Colonic mucosa (tissue), 4 donors: ENCODE data around the gene RARA. TPM values are rescaled to one million over a fixed set of nuclear protein-coding genes. Genes with fewer than 3 reads are reported as not detected.
"Not testable (repeated sequence)": the region's sequence is repeated elsewhere in the genome, so short reads cannot be mapped to it uniquely, and the experiment has no call there.

ENCODE experiments used
- DNase-seq: peaks from one replicate; pipeline ENCODE4 v3.0.0-alpha.2; 2020
- H3K27ac ChIP-seq: fragments of 200-600 bp; one replicate; pipeline ENCODE4 v1.8.0; 2021
- H3K27me3 ChIP-seq: fragments of 200-600 bp; one replicate; pipeline ENCODE4 v1.8.0; 2021
- H3K36me3 ChIP-seq: fragments of 200-600 bp; one replicate; pipeline ENCODE4 v1.8.0; 2021
- H3K4me1 ChIP-seq: fragments of 200-600 bp; one replicate; pipeline ENCODE4 v1.8.0; 2021; ENCODE audit warnings: mild to moderate bottlenecking
- H3K4me3 ChIP-seq: fragments of 200-600 bp; one replicate; pipeline ENCODE4 v1.8.0; 2021
- H3K9ac ChIP-seq, 2 donors: one replicate each; pipeline ENCODE4 v1.7.0; 2013; ENCODE audit warnings: control low read depth in 2 of 2, low read depth in 2 of 2, low read length in 2 of 2
- H3K9me3 ChIP-seq: fragments of 200-600 bp; one replicate; pipeline ENCODE4 v1.8.0; 2021
- intact Hi-C: fragments of 100-400 bp; cut with DNase I; formaldehyde crosslinking; loops from one replicate; pipeline ENCODE4 v1.14.1; 2022
- total RNA-seq, 2 donors: library from RNA; stranded (reverse); fragmentation: NEBNext Ultra II Directional in 1 of 2; extraction: Animal tissue kit (Norgen Biotek cat#: 25700) in 1 of 2; gene quantifications; one replicate each; pipeline ENCODE4 v1.2.1, GENCODE V29; 2021
- TF ChIP-seq, protein P1 (sequence below): fragments of 200-600 bp; IDR thresholded peaks from one replicate; pipeline ENCODE4 v1.8.0; 2022; ENCODE audit warnings: antibody characterized with exemption, mild to moderate bottlenecking
- donor health status: healthy.
- donor health status: DM: no; HTN: no; CAD: no.
- donor health status: DM: no; HTN: no; CAD: no.

Gene RARA
- total RNA-seq, 2 donors from 2014 or later = 25.6 to 46.7 TPM

DNA sequence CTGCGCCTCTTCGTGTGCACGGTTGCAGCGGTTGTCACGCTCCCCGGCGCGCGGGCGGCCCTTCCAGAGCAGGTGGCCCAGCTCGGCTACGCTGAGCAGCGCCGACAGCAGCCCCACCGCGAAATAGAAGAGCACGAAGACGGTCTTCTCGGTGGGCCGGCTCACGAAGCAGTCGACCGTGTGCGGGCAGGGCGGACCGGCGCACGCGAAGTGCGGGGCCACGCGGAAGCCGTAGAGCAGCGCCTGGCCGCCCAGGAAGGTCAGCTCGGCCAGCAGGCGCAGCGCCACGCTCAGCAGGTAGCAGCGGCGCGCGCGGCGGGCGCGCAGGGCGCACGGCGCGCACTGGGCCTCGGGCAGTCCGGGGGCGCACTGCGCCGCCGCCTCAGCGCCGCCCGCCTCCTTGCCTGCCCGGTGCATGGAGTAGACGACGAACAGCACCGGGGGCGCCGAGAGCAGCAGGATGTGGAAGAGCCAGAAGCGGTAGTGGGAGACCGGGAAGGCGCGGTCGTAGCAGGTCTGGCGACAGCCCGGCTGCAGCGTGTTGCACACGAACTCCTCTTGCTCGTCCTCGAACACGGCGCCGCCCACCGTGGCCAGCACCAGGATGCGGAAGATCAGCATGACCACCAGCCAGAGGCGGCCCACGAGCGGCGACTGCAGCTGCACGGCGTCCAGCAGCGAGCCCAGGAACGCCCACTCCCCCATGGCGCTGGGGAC lies 54.3 kb downstream of the RARA start:
- no peak overlapping the region for H3K27ac ChIP-seq
- no peaks in the 10 kb centered on the region for H3K36me3 ChIP-seq
- peak overlapping the region; percentile 19 to 55 for H3K9ac ChIP-seq

DNA sequence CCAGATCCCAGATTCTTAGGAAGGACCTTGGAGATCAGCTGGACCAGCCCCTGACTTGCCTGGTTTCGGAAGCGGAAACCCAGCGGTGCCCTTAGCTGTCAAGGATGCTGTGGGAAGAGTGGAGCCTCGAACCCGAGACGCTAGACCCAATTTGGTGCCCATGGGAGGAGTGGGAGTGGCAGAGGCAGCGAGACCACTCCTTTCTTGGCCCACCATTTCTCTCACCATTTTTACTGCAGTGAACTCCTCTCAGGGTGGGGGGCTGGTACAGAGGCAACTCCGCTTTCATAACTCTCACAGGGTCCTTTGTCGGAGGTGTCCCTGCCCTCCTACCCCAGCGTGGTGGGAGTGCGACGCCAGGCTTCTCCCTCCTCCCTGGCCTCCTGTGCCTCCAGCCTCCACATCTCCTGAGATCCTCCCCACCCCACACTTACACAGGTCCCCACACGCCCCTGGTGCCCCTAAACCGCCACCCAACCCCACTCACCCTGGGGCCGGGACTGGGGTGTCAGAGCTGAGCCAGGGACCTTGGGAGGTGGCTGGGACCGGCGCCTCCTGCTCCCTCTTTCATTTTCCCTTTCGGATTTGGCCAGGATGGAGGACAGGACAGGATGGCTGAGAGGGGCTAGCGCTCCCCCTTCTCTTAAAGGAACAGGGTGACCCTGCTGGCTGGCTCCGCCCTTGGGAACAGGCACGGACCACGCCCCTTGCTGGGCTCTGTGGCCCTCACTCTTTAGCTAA lies 55.3 kb downstream of the RARA start, which contains the start of gene GJD3:
Gene GJD3, minus strand, starts transcription at position 617 of the 741 bp plus-strand sequence. CDS start 922 bp downstream, outside the sequence.
- peak within 1 kb of the TSS; percentile 55 to 58 for H3K9ac ChIP-seq
- intact Hi-C loops = loop anchor here (5.0 kb wide), 1 partner anchor 53 kb away; the partner anchor contains the start of gene TOP2A
- no peaks in the 10 kb centered on the region for H3K36me3 ChIP-seq
- H3K27me3 ChIP-seq = no peaks in the 10 kb centered on the region
- no peaks in the 10 kb centered on the region for H3K4me1 ChIP-seq
- no peak for DNase-seq
- TF ChIP-seq, protein P1, sequence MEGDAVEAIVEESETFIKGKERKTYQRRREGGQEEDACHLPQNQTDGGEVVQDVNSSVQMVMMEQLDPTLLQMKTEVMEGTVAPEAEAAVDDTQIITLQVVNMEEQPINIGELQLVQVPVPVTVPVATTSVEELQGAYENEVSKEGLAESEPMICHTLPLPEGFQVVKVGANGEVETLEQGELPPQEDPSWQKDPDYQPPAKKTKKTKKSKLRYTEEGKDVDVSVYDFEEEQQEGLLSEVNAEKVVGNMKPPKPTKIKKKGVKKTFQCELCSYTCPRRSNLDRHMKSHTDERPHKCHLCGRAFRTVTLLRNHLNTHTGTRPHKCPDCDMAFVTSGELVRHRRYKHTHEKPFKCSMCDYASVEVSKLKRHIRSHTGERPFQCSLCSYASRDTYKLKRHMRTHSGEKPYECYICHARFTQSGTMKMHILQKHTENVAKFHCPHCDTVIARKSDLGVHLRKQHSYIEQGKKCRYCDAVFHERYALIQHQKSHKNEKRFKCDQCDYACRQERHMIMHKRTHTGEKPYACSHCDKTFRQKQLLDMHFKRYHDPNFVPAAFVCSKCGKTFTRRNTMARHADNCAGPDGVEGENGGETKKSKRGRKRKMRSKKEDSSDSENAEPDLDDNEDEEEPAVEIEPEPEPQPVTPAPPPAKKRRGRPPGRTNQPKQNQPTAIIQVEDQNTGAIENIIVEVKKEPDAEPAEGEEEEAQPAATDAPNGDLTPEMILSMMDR = no peak
- no peak within 1 kb of the TSS for H3K27ac ChIP-seq
- H3K4me3 ChIP-seq = peak within 1 kb of the TSS; percentile 59
- H3K9me3 ChIP-seq = no peaks in the 10 kb centered on the region

More for the DNA sequence above, 54.3 kb downstream of the RARA start:
- H3K9me3 ChIP-seq = no peaks in the 10 kb centered on the region
- H3K4me1 ChIP-seq = no peaks in the 10 kb centered on the region
- H3K27me3 ChIP-seq = no peaks in the 10 kb centered on the region
- TF ChIP-seq, protein P1 = no peak
- peak overlapping the region; percentile 59 for H3K4me3 ChIP-seq
- intact Hi-C loops = loop anchor here (5.0 kb wide), 1 partner anchor 54 kb away; the partner anchor contains the start of gene TOP2A
- no peak for DNase-seq

DNA sequence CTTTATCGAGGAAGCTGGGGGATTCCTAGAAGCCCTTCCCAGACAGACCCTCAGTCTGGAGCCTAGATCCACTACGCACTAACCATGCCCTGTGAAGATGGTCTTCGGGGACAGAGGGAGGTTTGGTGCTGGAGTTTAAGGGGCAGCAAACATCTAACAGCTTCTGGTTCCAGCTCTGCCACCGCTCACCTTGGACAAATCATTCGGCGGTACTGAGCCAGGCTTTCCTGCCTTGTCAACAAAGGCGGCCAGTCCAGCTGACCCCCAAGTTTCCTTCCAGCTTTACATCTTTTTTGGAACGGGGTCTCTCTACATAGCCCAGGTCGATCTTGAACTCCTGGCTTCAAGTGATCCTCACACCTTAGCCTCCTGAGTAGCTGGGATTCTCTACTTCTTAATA lies 55.9 kb downstream of the RARA start:
- Histone ChIP-seq H3K9me3 (no peaks in the 10 kb centered on the region), H3K27ac (no peak overlapping the region), H3K9ac (no peak overlapping the region), H3K4me1 (no peaks in the 10 kb centered on the region), H3K4me3 (no peak overlapping the region), H3K36me3 (no peaks in the 10 kb centered on the region), H3K27me3 (no peaks in the 10 kb centered on the region)
- no peak for DNase-seq
- intact Hi-C loops = loop anchor here (5.0 kb wide), 1 partner anchor 52 kb away; the partner anchor contains the start of gene TOP2A
- TF ChIP-seq, protein P1 = no peak

DNA sequence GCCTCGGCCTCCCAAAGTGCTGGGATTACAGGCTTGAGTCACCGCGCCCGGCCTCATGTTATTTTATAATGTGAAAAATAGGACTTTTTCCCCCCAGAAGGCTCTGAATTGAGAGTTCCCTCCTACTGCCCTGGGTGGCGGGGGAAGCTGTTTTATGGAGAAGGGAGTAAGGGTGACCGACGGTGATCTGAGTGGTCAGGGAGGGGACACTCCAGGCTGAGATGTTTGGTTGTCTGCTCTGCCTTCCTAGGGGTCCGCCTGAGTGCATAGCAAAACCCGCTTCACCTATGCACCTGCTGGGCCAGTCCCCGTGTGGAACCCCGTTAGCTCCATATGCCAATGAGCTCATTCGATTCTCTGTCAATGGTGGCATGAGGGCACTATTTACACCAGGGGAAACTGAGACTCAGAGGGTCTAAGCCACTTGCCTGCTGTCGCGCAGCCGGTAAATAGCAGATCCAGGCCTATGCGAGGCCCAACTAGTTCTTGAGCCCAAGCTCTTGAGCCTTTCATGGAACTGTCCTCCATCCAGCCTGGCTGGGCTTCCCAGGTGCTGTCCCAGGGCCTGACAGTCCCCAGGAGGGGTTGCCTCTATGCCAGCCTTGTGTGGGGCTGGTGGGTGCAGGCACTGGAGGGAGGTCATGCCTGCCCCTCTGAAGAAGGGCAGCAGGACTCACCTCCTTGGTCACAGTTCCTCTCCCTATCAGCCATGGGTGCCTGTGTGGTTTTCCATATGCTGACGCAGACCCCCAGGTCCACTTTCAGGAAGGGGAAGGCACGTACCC lies 57.3 kb downstream of the RARA start:
- TF ChIP-seq, protein P1 = no peak
- H3K9me3 ChIP-seq = no peaks in the 10 kb centered on the region
- no peak overlapping the region for H3K27ac ChIP-seq
- H3K4me1 ChIP-seq = no peaks in the 10 kb centered on the region
- no peaks in the 10 kb centered on the region for H3K36me3 ChIP-seq
- intact Hi-C loops = no loop called here
- no peaks in the 10 kb centered on the region for H3K27me3 ChIP-seq
- DNase-seq = no peak
- no peak overlapping the region for H3K9ac ChIP-seq
- H3K4me3 ChIP-seq = no peak overlapping the region

DNA sequence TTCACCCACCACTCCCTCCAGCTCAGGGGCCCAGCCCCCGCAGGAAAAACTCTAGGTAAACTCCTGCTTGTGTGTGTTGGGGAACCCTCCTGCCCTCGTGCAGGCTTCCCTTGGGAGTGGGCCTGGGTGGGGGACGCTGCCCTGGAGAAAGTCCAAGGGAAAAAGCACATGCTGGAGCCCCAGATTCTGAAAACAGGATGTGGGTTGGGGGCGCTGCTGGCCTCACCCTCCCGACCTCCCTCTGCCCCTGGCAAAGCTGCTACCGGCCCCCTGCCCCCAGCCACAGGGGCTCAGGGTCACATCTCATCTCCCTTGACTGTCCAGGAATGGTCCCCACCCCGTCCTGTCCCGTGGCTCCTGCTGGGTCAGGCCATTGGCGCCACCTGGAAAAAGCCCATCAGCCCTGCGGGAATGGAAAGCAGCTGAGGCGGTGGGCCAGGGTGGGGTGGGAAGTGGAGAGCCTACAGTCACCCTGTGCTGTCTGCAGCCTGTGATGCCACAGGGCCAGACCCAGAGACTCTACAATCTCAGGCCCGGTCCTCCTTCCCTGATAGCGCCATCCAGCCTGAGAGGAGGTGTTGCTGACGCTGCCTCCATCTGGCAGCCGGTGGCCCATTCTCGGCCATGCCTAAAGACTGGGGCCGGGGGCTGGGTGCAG lies 58.0 kb downstream of the RARA start:
- Histone ChIP-seq H3K27me3 (no peaks in the 10 kb centered on the region), H3K27ac (no peak overlapping the region), H3K4me1 (no peaks in the 10 kb centered on the region), H3K4me3 (no peak overlapping the region), H3K9ac (no peak overlapping the region), H3K36me3 (no peaks in the 10 kb centered on the region), H3K9me3 (no peaks in the 10 kb centered on the region)
- intact Hi-C loops = no loop called here
- no peak for DNase-seq
- TF ChIP-seq, protein P1 = no peak

DNA sequence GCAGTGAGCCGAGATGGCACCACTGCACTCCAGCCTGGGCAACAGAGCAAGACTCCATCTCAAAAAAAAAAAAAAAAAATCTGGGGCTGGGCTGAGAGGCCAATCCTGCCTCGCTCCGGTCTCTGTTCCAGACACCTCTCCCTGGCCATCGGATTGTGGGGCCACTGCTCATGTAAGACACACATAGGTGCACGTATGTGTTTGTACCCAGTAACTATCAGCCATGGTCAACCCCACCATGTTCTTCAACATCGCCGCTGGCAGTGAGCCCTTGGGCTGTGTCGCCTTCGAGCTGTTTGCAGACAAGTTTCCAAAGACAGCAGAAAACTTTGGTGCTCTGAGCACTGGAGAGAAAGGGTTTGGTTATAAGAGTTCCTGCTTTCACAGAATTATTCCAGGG lies 58.7 kb downstream of the RARA start:
- H3K4me1 ChIP-seq, H3K36me3 ChIP-seq, DNase-seq, H3K9ac ChIP-seq, H3K27ac ChIP-seq, H3K4me3 ChIP-seq, intact Hi-C loops, H3K9me3 ChIP-seq, H3K27me3 ChIP-seq: not testable (repeated sequence)
